Measurements from ENCODE around the gene TM4SF18.

TM4SF18 gene

DNA sequence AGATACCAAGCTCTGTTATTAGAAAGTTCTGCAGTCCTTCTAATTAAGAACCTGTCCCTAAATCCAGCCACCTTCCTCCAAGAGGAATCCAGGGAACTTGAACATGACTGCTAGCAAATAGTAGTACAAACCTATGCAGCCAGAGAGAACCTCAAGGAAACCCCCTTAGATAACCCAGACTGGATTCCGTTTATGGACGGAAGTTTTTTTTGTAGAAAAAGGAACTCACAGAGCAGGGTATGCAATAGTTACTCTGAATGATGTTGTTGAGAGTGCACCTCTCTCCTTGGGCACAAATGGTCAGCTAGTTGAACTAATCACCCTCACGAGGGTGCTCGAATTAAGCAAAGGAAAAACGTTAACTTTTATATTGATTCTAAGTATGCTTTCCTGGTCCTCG, 40.8 kb downstream of the TM4SF18 start:
- no peak overlapping the region for H4K91ac ChIP-seq (ENCODE audit: low read depth, low read length)
- H3K27me3 ChIP-seq (ENCODE audit: insufficient read depth, low read length) = no peaks in the 10 kb centered on the region
- H3K14ac ChIP-seq (ENCODE audit: low read length) = no peak overlapping the region
- DNase-seq = no peak
- H4K12ac ChIP-seq (ENCODE audit: low read depth, low read length) = no peak overlapping the region
- no peak overlapping the region for H2BK5ac ChIP-seq (ENCODE audit: low read depth, low read length, poor library complexity)
- H3K18ac ChIP-seq (ENCODE audit: low read length) = no peak overlapping the region
- H2BK12ac ChIP-seq (ENCODE audit: low read length) = no peak overlapping the region
- H3K4ac ChIP-seq (ENCODE audit: low read depth, low read length) = no peak overlapping the region
- no peak overlapping the region for H3K9ac ChIP-seq (ENCODE audit: low read length)
- no peaks in the 10 kb centered on the region for H3K79me2 ChIP-seq (ENCODE audit: control insufficient read depth, insufficient read depth, low read length, poor library complexity)
- H3K36me3 ChIP-seq (ENCODE audit: control insufficient read depth in 1 of 2, insufficient read depth in 2 of 2, low read length in 2 of 2) = no peaks in the 10 kb centered on the region
- no peaks in the 10 kb centered on the region for H3K4me1 ChIP-seq (ENCODE audit: control insufficient read depth in 1 of 2, insufficient read depth in 2 of 2, low read length in 2 of 2)
- H3K79me1 ChIP-seq (ENCODE audit: low read length) = no peaks in the 10 kb centered on the region
- WGBS (ENCODE audit: extremely low coverage, insufficient coverage, insufficient read length) = no CpG with 5 or more reads among the region's 6 CpGs
- H3K23ac ChIP-seq (ENCODE audit: low read length) = no peak overlapping the region
- no peak overlapping the region for H3K4me2 ChIP-seq (ENCODE audit: low read length)
- no peak overlapping the region for H2AK5ac ChIP-seq (ENCODE audit: low read length)
- H3K27ac ChIP-seq (ENCODE audit: low read depth, low read length) = no peak overlapping the region
- no peak overlapping the region for H4K8ac ChIP-seq (ENCODE audit: low read depth, low read length)
- peaks cover 4% of the 10 kb centered on the region for H3K9me3 ChIP-seq (ENCODE audit: insufficient read depth, low read depth, low read length)
- no peak overlapping the region for H2BK120ac ChIP-seq (ENCODE audit: insufficient read depth, low read length, poor library complexity)
- no peak overlapping the region for H3K4me3 ChIP-seq (ENCODE audit: low read depth, low read length)
- H2AFZ ChIP-seq (ENCODE audit: insufficient read depth, low read length, poor library complexity) = no peak overlapping the region

DNA sequence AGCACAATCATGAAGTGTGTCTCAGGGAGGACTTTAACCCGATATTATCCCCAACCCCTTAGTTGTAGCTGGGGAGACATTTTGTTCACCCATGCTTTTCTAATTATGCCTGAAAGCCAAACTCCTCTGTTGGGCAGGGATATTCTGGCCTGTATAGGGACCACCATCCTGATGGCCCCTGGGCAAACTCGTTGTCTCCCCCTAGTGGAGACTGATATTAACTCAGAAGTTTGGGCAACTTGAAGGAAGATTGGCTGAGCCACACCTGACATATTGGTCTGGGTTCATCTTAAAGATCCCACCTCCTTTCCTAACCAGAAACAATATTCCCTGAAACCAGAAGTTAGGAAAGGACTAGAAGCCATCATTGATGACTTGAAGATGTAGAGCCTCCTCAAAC, 42.3 kb downstream of the TM4SF18 start:
- Histone ChIP-seq H3K23ac (ENCODE audit: low read length) (no peak overlapping the region), H3K4me2 (ENCODE audit: low read length) (no peak overlapping the region)
- no CpG with 5 or more reads among the region's 2 CpGs for WGBS (ENCODE audit: extremely low coverage, insufficient coverage, insufficient read length)

DNA sequence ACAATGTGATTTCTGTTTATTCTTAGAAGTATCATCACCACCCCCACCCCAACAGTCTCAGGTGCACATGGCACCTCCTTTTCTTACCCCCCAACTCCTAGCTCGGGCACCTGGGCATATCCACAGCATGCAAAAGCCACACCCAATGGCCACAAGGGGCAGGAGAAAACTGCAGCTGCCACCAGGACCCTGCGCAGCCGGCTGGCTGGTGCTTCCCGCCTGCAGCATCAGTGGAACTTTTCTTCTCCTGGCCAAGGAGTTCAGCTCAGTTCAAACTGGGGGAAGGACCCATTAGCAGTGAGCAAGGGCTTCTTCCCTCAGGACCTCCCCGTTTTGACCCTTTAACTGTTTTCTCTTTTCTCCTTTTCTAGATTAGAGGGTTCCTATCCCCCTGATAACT, 44.8 kb downstream of the TM4SF18 start:
- H3K14ac ChIP-seq (ENCODE audit: low read length) = no peak overlapping the region
- H2BK5ac ChIP-seq (ENCODE audit: low read depth, low read length, poor library complexity) = no peak overlapping the region
- no CpG with 5 or more reads among the region's 5 CpGs for WGBS (ENCODE audit: extremely low coverage, insufficient coverage, insufficient read length)
- no peak overlapping the region for H3K4me2 ChIP-seq (ENCODE audit: low read length)
- no peak overlapping the region for H3K18ac ChIP-seq (ENCODE audit: low read length)
- no peaks in the 10 kb centered on the region for H3K4me1 ChIP-seq (ENCODE audit: control insufficient read depth in 1 of 2, insufficient read depth in 2 of 2, low read length in 2 of 2)
- no peak overlapping the region for H4K8ac ChIP-seq (ENCODE audit: low read depth, low read length)
- H3K9ac ChIP-seq (ENCODE audit: low read length) = no peak overlapping the region
- H3K4me3 ChIP-seq (ENCODE audit: low read depth, low read length) = no peak overlapping the region
- H4K91ac ChIP-seq (ENCODE audit: low read depth, low read length) = no peak overlapping the region
- H2AK5ac ChIP-seq (ENCODE audit: low read length) = no peak overlapping the region
- no peaks in the 10 kb centered on the region for H3K79me1 ChIP-seq (ENCODE audit: low read length)
- DNase-seq = no peak
- no peaks in the 10 kb centered on the region for H3K9me3 ChIP-seq (ENCODE audit: insufficient read depth, low read depth, low read length)
- no peak overlapping the region for H2AFZ ChIP-seq (ENCODE audit: insufficient read depth, low read length, poor library complexity)
- H3K4ac ChIP-seq (ENCODE audit: low read depth, low read length) = no peak overlapping the region
- no peaks in the 10 kb centered on the region for H3K36me3 ChIP-seq (ENCODE audit: control insufficient read depth in 1 of 2, insufficient read depth in 2 of 2, low read length in 2 of 2)
- H4K12ac ChIP-seq (ENCODE audit: low read depth, low read length) = no peak overlapping the region
- H3K79me2 ChIP-seq (ENCODE audit: control insufficient read depth, insufficient read depth, low read length, poor library complexity) = no peaks in the 10 kb centered on the region
- H2BK120ac ChIP-seq (ENCODE audit: insufficient read depth, low read length, poor library complexity) = no peak overlapping the region
- no peak overlapping the region for H3K23ac ChIP-seq (ENCODE audit: low read length)
- H3K27me3 ChIP-seq (ENCODE audit: insufficient read depth, low read length) = no peaks in the 10 kb centered on the region
- no peak overlapping the region for H2BK12ac ChIP-seq (ENCODE audit: low read length)
- no peak overlapping the region for H3K27ac ChIP-seq (ENCODE audit: low read depth, low read length)

More for the DNA sequence above, 42.3 kb downstream of the TM4SF18 start:
- H3K14ac ChIP-seq (ENCODE audit: low read length) = no peak overlapping the region
- H3K4me1 ChIP-seq (ENCODE audit: control insufficient read depth in 1 of 2, insufficient read depth in 2 of 2, low read length in 2 of 2) = no peaks in the 10 kb centered on the region
- no peaks in the 10 kb centered on the region for H3K27me3 ChIP-seq (ENCODE audit: insufficient read depth, low read length)
- no peak overlapping the region for H2AK5ac ChIP-seq (ENCODE audit: low read length)
- H3K4ac ChIP-seq (ENCODE audit: low read depth, low read length) = no peak overlapping the region
- H2BK5ac ChIP-seq (ENCODE audit: low read depth, low read length, poor library complexity) = no peak overlapping the region
- H3K9ac ChIP-seq (ENCODE audit: low read length) = no peak overlapping the region
- H4K12ac ChIP-seq (ENCODE audit: low read depth, low read length) = no peak overlapping the region
- H3K18ac ChIP-seq (ENCODE audit: low read length) = no peak overlapping the region
- H3K79me2 ChIP-seq (ENCODE audit: control insufficient read depth, insufficient read depth, low read length, poor library complexity) = no peaks in the 10 kb centered on the region
- H3K9me3 ChIP-seq (ENCODE audit: insufficient read depth, low read depth, low read length) = peaks cover 4% of the 10 kb centered on the region
- H3K79me1 ChIP-seq (ENCODE audit: low read length) = no peaks in the 10 kb centered on the region
- H2BK120ac ChIP-seq (ENCODE audit: insufficient read depth, low read length, poor library complexity) = no peak overlapping the region
- no peaks in the 10 kb centered on the region for H3K36me3 ChIP-seq (ENCODE audit: control insufficient read depth in 1 of 2, insufficient read depth in 2 of 2, low read length in 2 of 2)
- no peak overlapping the region for H2AFZ ChIP-seq (ENCODE audit: insufficient read depth, low read length, poor library complexity)
- DNase-seq = peak in 1 of 2 donors; percentile 63
- no peak overlapping the region for H4K91ac ChIP-seq (ENCODE audit: low read depth, low read length)
- no peak overlapping the region for H3K27ac ChIP-seq (ENCODE audit: low read depth, low read length)
- H2BK12ac ChIP-seq (ENCODE audit: low read length) = no peak overlapping the region
- H4K8ac ChIP-seq (ENCODE audit: low read depth, low read length) = no peak overlapping the region
- H3K4me3 ChIP-seq (ENCODE audit: low read depth, low read length) = no peak overlapping the region

DNA sequence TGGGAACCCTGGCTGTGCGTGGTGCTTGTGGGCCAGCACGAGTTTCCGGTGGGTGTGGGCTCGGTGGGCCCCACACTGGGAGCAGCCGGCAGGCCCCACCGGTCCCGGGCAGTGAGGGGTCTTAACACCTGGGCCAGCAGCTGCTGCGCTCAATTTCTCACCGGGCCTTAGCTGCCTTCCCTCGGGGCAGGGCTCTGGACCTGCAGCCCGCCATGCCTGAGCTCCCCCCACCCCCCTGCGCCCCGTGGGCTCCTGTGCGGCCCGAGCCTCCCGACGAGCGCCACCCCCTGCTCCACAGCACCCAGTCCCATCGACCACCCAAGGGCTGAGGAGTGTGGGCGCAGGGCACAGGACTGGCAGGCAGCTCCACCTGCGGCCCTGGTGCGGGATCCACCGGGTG, 49.4 kb downstream of the TM4SF18 start:
- H2AK5ac ChIP-seq (ENCODE audit: low read length) = no peak overlapping the region
- no peaks in the 10 kb centered on the region for H3K36me3 ChIP-seq (ENCODE audit: control insufficient read depth in 1 of 2, insufficient read depth in 2 of 2, low read length in 2 of 2)
- H4K91ac ChIP-seq (ENCODE audit: low read depth, low read length) = no peak overlapping the region
- no peak overlapping the region for H2AFZ ChIP-seq (ENCODE audit: insufficient read depth, low read length, poor library complexity)
- no peak overlapping the region for H4K12ac ChIP-seq (ENCODE audit: low read depth, low read length)
- H2BK5ac ChIP-seq (ENCODE audit: low read depth, low read length, poor library complexity) = no peak overlapping the region
- peaks cover 1% of the 10 kb centered on the region for H3K79me1 ChIP-seq (ENCODE audit: low read length)
- no peak overlapping the region for H4K8ac ChIP-seq (ENCODE audit: low read depth, low read length)
- no peaks in the 10 kb centered on the region for H3K79me2 ChIP-seq (ENCODE audit: control insufficient read depth, insufficient read depth, low read length, poor library complexity)
- no CpG with 5 or more reads among the region's 23 CpGs for WGBS (ENCODE audit: extremely low coverage, insufficient coverage, insufficient read length)
- H3K4me3 ChIP-seq (ENCODE audit: low read depth, low read length) = no peak overlapping the region
- H2BK12ac ChIP-seq (ENCODE audit: low read length) = no peak overlapping the region
- no peak overlapping the region for H3K14ac ChIP-seq (ENCODE audit: low read length)
- no peak for DNase-seq
- H2BK120ac ChIP-seq (ENCODE audit: insufficient read depth, low read length, poor library complexity) = no peak overlapping the region
- H3K4ac ChIP-seq (ENCODE audit: low read depth, low read length) = no peak overlapping the region
- peaks cover 0 to 2% of the 10 kb centered on the region in 2 experiments for H3K4me1 ChIP-seq (ENCODE audit: control insufficient read depth in 1 of 2, insufficient read depth in 2 of 2, low read length in 2 of 2)
- no peak overlapping the region for H3K23ac ChIP-seq (ENCODE audit: low read length)
- no peak overlapping the region for H3K27ac ChIP-seq (ENCODE audit: low read depth, low read length)
- H3K18ac ChIP-seq (ENCODE audit: low read length) = no peak overlapping the region
- H3K9ac ChIP-seq (ENCODE audit: low read length) = no peak overlapping the region
- H3K27me3 ChIP-seq (ENCODE audit: insufficient read depth, low read length) = no peaks in the 10 kb centered on the region
- no peak overlapping the region for H3K4me2 ChIP-seq (ENCODE audit: low read length)
- no peaks in the 10 kb centered on the region for H3K9me3 ChIP-seq (ENCODE audit: insufficient read depth, low read depth, low read length)

All from trophoblast cell (in vitro differentiated cells and primary cell).